ENCODE measurements around the gene ENPP5.
A peak's percentile ranks its signal among the peaks of the same experiment; 100 is the strongest.
"Not testable (repeated sequence)": the region's sequence is repeated elsewhere in the genome, so short reads cannot be mapped to it uniquely, and the experiment has no call there.

ENPP5 gene

GRCh38 chr6:46174904-46175303 lies 4.1 kb upstream of the ENPP5 start:
- DNase-seq: no peak

GRCh38 chr6:46172176-46172575 lies 1.4 kb upstream of the ENPP5 start:
- no peak for DNase-seq

- no peak for DNase-seq
These were observed 10.7 kb downstream of the ENPP5 start for GRCh38 chr6:46160102-46160501.

GRCh38 chr6:46159229-46159628 lies 11.6 kb downstream of the ENPP5 start:
- DNase-seq: no peak

GRCh38 chr6:46156701-46157100 lies 14.1 kb downstream of the ENPP5 start:
- DNase-seq: no peak

GRCh38 chr6:46149066-46149465 lies 21.7 kb downstream of the ENPP5 start:
- DNase-seq: not testable (repeated sequence)

GRCh38 chr6:46144270-46144669 lies 26.5 kb downstream of the ENPP5 start:
- no peak for DNase-seq

GRCh38 chr6:46138281-46138680 lies 32.5 kb downstream of the ENPP5 start:
- DNase-seq: no peak

- no peak for DNase-seq
These were observed 33.4 kb downstream of the ENPP5 start for GRCh38 chr6:46137387-46137786.

- no peak for DNase-seq
These were observed 33.9 kb downstream of the ENPP5 start for GRCh38 chr6:46136831-46137230.

- no peak for DNase-seq
These were observed 35.6 kb downstream of the ENPP5 start for GRCh38 chr6:46135176-46135575.

- no peak for DNase-seq
These were observed 36.6 kb downstream of the ENPP5 start for GRCh38 chr6:46134216-46134615.

- DNase-seq: not testable (repeated sequence)
These were observed 39.5 kb downstream of the ENPP5 start for GRCh38 chr6:46131291-46131690.

GRCh38 chr6:46130666-46131065 lies 40.1 kb downstream of the ENPP5 start:
- DNase-seq: no peak

GRCh38 chr6:46129629-46130511 lies 40.9 kb downstream of the ENPP5 start, which contains the start of gene ENPP4:
Gene ENPP4, plus strand, starts transcription at chr6:46129989. Its CDS starts 9,595 bp downstream, at chr6:46139584.
- peak; percentile 56 to 80 (median 74) for DNase-seq

- DNase-seq: no peak
These were observed 41.5 kb downstream of the ENPP5 start for GRCh38 chr6:46129291-46129628.

GRCh38 chr6:46128476-46128875 lies 42.3 kb downstream of the ENPP5 start:
- no peak for DNase-seq

GRCh38 chr6:46119679-46120078 lies 51.1 kb downstream of the ENPP5 start:
- DNase-seq: not testable (repeated sequence)

GRCh38 chr6:46118836-46119235 lies 51.9 kb downstream of the ENPP5 start:
- no peak for DNase-seq

GRCh38 chr6:46118157-46118556 lies 52.6 kb downstream of the ENPP5 start:
- no peak for DNase-seq

GRCh38 chr6:46116289-46116688 lies 54.5 kb downstream of the ENPP5 start:
- no peak for DNase-seq

GRCh38 chr6:46115634-46116033 lies 55.1 kb downstream of the ENPP5 start:
- DNase-seq: no peak

GRCh38 chr6:46113370-46113769 lies 57.4 kb downstream of the ENPP5 start:
- no peak for DNase-seq

Measured in activated naive CD4-positive, alpha-beta T cell (primary cell).